ENCODE measurements around the gene HRC. TPM values are rescaled to one million over a fixed set of nuclear protein-coding genes. Genes with fewer than 3 reads are reported as not detected.

HRC gene
- total RNA-seq, 6 experiments from 2014 or later = not detected

DNA sequence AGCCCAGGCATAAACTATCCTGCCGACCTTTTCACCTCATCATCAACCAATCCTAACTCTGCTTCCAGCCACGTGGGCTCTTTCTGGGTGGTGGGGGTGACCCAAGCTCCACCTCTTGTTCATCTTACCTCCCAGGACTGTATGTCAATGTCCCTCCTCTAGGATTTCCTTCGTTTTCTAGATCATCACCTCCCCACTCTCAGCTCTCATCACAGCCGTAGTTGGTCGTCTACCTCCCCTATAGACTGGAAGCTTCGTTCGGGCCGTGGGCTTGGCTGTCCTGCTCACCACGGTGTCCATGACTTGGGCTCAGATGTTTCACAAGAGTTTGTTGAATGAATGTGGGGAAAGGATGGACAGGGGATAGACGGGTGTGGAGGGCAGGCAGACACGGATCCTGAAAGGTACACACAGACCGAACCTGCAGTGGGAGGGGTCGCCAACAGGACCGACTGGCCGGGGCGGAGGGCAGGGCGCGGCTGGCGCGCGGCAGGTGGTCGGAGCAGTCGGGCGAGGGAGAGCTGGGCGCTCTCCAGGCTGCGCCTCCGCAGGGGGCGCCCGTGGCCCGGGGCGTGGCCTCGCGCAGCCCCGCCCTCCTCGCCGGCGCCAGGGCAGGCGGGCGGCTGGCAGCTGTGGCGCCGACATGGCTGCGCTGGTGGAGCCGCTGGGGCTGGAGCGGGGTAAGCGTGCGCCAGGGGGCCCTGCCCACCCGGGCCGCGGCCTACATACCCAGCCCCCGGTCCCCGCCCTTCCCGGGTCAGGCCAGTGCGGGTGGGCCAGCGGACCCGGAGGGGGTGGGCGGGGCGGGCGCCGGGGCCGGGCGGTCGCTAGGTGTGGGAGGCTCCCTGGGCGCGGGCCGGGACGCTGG lies 41.2 kb downstream of the HRC start, which contains the start of gene LIN7B:
TSS of gene LIN7B (plus strand) at position 609 of the 868 bp plus-strand sequence. CDS start at position 644, 35 bp downstream.
- Mint-ChIP-seq H3K27me3 (ENCODE audit: insufficient read depth) (peaks cover 4% of the 10 kb centered on the region), H3K36me3 (ENCODE audit: low read depth) (peaks cover 7% of the 10 kb centered on the region), H3K27ac (peak within 1 kb of the TSS; percentile 43), H3K4me3 (peak within 1 kb of the TSS; percentile 86), H3K4me1 (ENCODE audit: low read depth) (peaks cover 57% of the 10 kb centered on the region), H3K9me3 (no peaks in the 10 kb centered on the region)
- TF ChIP-seq, protein P1, sequence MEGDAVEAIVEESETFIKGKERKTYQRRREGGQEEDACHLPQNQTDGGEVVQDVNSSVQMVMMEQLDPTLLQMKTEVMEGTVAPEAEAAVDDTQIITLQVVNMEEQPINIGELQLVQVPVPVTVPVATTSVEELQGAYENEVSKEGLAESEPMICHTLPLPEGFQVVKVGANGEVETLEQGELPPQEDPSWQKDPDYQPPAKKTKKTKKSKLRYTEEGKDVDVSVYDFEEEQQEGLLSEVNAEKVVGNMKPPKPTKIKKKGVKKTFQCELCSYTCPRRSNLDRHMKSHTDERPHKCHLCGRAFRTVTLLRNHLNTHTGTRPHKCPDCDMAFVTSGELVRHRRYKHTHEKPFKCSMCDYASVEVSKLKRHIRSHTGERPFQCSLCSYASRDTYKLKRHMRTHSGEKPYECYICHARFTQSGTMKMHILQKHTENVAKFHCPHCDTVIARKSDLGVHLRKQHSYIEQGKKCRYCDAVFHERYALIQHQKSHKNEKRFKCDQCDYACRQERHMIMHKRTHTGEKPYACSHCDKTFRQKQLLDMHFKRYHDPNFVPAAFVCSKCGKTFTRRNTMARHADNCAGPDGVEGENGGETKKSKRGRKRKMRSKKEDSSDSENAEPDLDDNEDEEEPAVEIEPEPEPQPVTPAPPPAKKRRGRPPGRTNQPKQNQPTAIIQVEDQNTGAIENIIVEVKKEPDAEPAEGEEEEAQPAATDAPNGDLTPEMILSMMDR (IDR thresholded peaks at IDR 0.05) = peak; percentile 70
- DNase-seq = peak; percentile 48

DNA sequence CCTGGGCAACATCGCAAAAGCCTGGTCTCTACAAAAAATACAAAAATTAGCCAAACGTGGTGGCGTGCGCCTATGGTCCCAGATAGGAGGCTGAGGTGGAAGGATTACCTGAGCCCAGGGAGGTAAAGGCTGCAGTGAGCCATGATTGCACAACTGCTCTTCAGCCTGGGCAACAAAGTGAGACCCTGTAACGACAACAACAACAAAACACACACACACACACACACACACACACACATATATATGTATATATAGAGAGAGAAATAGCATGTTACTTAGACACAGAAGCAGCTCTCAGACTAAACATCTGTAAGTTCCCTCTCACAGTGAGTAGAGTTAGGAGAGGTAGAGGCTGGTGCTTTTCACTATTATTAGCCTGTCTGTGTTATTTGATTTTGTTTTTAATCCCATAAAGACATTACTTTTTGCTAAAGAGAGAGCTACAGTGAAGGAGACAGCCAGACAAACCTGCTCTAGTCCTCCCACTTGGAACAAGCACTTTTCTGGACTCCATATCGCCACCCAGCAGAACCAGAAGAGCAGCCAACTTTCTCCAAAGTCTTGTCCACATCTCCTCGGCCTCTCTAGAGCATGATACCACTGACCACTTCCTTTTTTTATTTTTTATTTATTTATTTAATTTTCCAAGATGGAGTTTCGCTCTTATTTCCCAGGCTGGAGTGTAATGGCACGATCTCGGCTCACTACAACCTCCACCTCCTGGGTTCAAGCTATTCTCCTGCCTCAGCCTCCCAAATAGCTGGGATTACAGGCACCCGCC lies 43.8 kb downstream of the HRC start:
- no peak for DNase-seq

DNA sequence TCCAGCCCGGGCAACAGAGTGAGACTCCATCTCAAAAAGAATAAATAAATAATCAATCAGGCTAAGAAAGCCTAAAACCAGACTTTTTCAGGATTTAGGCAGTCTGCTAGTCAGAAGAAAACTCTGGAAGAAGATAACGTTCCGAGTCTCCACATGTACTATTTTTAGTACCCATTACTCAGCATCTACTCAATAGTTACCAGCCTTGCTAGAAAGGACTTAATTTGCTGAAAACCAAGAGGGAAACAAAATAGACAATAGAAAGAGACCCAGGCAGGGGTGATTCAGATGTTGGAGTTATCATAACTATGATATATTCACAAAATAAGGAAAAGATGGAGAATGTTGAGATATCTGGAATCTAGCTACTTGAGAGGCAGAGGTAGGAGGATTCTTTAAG lies 44.6 kb downstream of the HRC start:
- Mint-ChIP-seq H3K4me3 (peak overlapping the region; percentile 1; the same call in 1 of the 2 replicates), H3K36me3 (ENCODE audit: low read depth) (peaks cover 25% of the 10 kb centered on the region), H3K27ac (peak overlapping the region; percentile 72), H3K27me3 (ENCODE audit: insufficient read depth) (peaks cover 7% of the 10 kb centered on the region), H3K9me3 (no peaks in the 10 kb centered on the region), H3K4me1 (ENCODE audit: low read depth) (peaks cover 56% of the 10 kb centered on the region)
- peak; percentile 66 for DNase-seq
- TF ChIP-seq, protein P1 (IDR thresholded peaks at IDR 0.05) = no peak

More for the DNA sequence above, 43.8 kb downstream of the HRC start:
- TF ChIP-seq, protein P1 (IDR thresholded peaks at IDR 0.05) = no peak
- H3K4me3 Mint-ChIP-seq = no peak overlapping the region
- peaks cover 54% of the 10 kb centered on the region for H3K4me1 Mint-ChIP-seq (ENCODE audit: low read depth)
- no peaks in the 10 kb centered on the region for H3K9me3 Mint-ChIP-seq
- peaks cover 7% of the 10 kb centered on the region for H3K27me3 Mint-ChIP-seq (ENCODE audit: insufficient read depth)
- H3K27ac Mint-ChIP-seq = peak overlapping the region; percentile 72
- H3K36me3 Mint-ChIP-seq (ENCODE audit: low read depth) = peaks cover 24% of the 10 kb centered on the region

DNA sequence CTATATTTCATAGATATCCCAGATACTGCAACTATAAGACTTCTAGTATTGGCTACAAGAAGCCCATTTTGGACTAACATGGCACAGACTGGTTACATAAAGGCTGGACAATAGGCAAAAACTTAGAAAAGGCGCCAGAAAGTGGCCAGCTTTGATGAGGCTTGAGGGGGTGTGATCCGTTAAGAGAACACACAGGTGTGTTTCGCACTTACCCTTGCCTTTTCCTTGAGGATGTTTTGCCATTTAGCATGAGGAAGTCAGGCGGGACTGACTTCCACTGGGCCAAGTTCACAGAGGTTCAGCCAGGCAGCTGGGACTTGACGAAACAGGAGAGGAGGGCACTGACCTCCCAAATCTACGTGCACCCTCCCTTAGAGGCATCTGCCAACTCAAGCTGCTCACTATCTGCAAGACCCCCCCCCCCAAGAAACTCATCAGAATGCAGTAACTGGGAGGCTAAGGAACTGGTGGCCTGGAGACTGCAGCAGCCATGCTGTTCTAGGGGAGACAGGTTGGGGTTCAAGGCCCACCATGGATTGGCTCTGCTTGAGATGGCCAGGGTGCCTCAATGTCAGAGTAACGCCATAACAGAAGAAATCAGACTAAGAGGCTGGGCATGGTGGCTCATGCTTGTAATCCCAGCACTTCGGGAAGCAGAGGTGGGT lies 45.5 kb downstream of the HRC start:
- no peak for DNase-seq

More for the DNA sequence above, 45.5 kb downstream of the HRC start:
- Mint-ChIP-seq H3K27me3 (ENCODE audit: insufficient read depth) (peaks cover 9% of the 10 kb centered on the region), H3K4me3 (no peak overlapping the region), H3K9me3 (no peaks in the 10 kb centered on the region), H3K4me1 (ENCODE audit: low read depth) (peaks cover 50% of the 10 kb centered on the region), H3K36me3 (ENCODE audit: low read depth) (peaks cover 31% of the 10 kb centered on the region), H3K27ac (peak overlapping the region; percentile 72)
- TF ChIP-seq, protein P1 (IDR thresholded peaks at IDR 0.05) = no peak
